Neural cell (in vitro differentiated cells): Measurements from ENCODE around the gene LRRC8C. TPM values are rescaled to one million over a fixed set of nuclear protein-coding genes. Genes with fewer than 3 reads are reported as not detected.
"Not testable (repeated sequence)": the region's sequence is repeated elsewhere in the genome, so short reads cannot be mapped to it uniquely, and the experiment has no call there.

Experiments
- H2AFZ ChIP-seq: fragments of 200-600, 300-800 bp; sonication (generic), shearing (Covaris generic); 2 replicates; pipeline ENCODE4 v1.6.0; 2014; ENCODE audit warnings: low read depth, mild to moderate bottlenecking, antibody characterized with exemption, low read length, moderate library complexity
- H3F3A ChIP-seq: fragments of 200-600 bp; shearing (Covaris generic); 2 replicates; pipeline ENCODE4 v1.6.1; 2016; ENCODE audit warnings: mild to moderate bottlenecking, moderate library complexity, mixed read lengths, antibody characterized with exemption, low read length; ENCODE audit not compliant: insufficient read depth, poor library complexity, severe bottlenecking
- H3K27ac ChIP-seq: fragments of 200-600, 300-800 bp; sonication (generic), shearing (Covaris generic); 2 replicates; pipeline ENCODE4 v1.5.1; 2014; ENCODE audit warnings: mild to moderate bottlenecking, low read length, moderate library complexity
- H3K27me3 ChIP-seq: fragments of 300-800, 200-600 bp; sonication (generic), shearing (Covaris generic); 2 replicates; pipeline ENCODE4 v1.6.0; 2014; ENCODE audit warnings: mild to moderate bottlenecking, low read depth, low read length, moderate library complexity; ENCODE audit not compliant: insufficient read depth
- H3K36me3 ChIP-seq: fragments of 300-800, 200-600 bp; sonication (generic), shearing (Covaris generic); 2 replicates; pipeline ENCODE4 v1.5.1; 2014; ENCODE audit warnings: mild to moderate bottlenecking, antibody characterized with exemption, low read length, moderate library complexity; ENCODE audit not compliant: insufficient read depth
- H3K4me2 ChIP-seq: fragments of 300-800, 200-600 bp; sonication (generic), shearing (Covaris generic); 2 replicates; pipeline ENCODE4 v1.6.0; 2014; ENCODE audit warnings: mild to moderate bottlenecking, low read length
- H3K4me3 ChIP-seq: fragments of 300-800, 200-600 bp; sonication (generic), shearing (Covaris generic); 2 replicates; pipeline ENCODE4 v1.5.1; 2014; ENCODE audit warnings: mild to moderate bottlenecking, low read length, moderate library complexity
- H3K79me2 ChIP-seq: fragments of 200-600 bp; shearing (Covaris generic); replicated peaks from 2 replicates; pipeline ENCODE4 v1.6.0; 2014; ENCODE audit warnings: mild to moderate bottlenecking, low read length, moderate library complexity; ENCODE audit not compliant: insufficient read depth
- H3K9ac ChIP-seq: fragments of 300-800, 200-600 bp; sonication (generic), shearing (Covaris generic); 2 replicates; pipeline ENCODE4 v1.6.1; 2016; ENCODE audit warnings: mild to moderate bottlenecking, low read length, mixed read lengths
- H3K9me2 ChIP-seq: fragments of 200-600 bp; shearing (Covaris generic); 2 replicates; pipeline ENCODE4 v1.6.1; 2016; ENCODE audit warnings: mild to moderate bottlenecking, low read length, mixed read lengths; ENCODE audit not compliant: insufficient read depth
- H3K9me3 ChIP-seq: fragments of 200-600, 300-800 bp; sonication (generic), shearing (Covaris generic); 2 replicates; pipeline ENCODE4 v1.6.1; 2016; ENCODE audit warnings: mild to moderate bottlenecking, mixed run types, low read length, moderate library complexity, mixed read lengths
- H4K20me1 ChIP-seq: fragments of 200-600 bp; shearing (Covaris generic); 2 replicates; pipeline ENCODE4 v1.6.1; 2016; ENCODE audit warnings: mild to moderate bottlenecking, mixed run types; ENCODE audit not compliant: insufficient read depth
- EP300 ChIP-seq: fragments of 450-650 bp; conservative IDR thresholded peaks from 2 replicates; pipeline ENCODE4 v1.6.1; 2014; ENCODE audit warnings: antibody characterized with exemption, mild to moderate bottlenecking, moderate library complexity; ENCODE audit not compliant: poor library complexity, severe bottlenecking
- EZH2 ChIP-seq: fragments of 200-600, 300-800 bp; shearing (Covaris generic), sonication (generic); IDR thresholded peaks from 2 replicates; pipeline ENCODE4 v1.6.1; 2014; ENCODE audit warnings: antibody characterized with exemption, low read length, borderline replicate concordance, mild to moderate bottlenecking; ENCODE audit not compliant: insufficient read depth, poor library complexity, severe bottlenecking
- MXI1 ChIP-seq: fragments of 450-650 bp; conservative IDR thresholded peaks from 2 replicates; pipeline ENCODE4 v1.6.1; 2014; ENCODE audit warnings: antibody characterized with exemption, mild to moderate bottlenecking; ENCODE audit not compliant: poor library complexity, severe bottlenecking
- POLR2AphosphoS5 ChIP-seq: IDR thresholded peaks from 2 replicates; pipeline ENCODE4 v1.6.1; 2012
- RAD21 ChIP-seq: fragments of 450-650 bp; conservative IDR thresholded peaks from 2 replicates; pipeline ENCODE4 v1.6.1; 2014; ENCODE audit warnings: antibody characterized with exemption, mild to moderate bottlenecking, moderate library complexity
- REST ChIP-seq: IDR thresholded peaks from 2 replicates; pipeline ENCODE4 v1.6.1; 2012; ENCODE audit warnings: borderline replicate concordance
- SMC3 ChIP-seq: fragments of 450-650 bp; conservative IDR thresholded peaks from 2 replicates; pipeline ENCODE4 v1.6.1; 2014; ENCODE audit warnings: antibody characterized with exemption, mild to moderate bottlenecking, moderate library complexity; ENCODE audit not compliant: poor library complexity
- TAF1 ChIP-seq: IDR thresholded peaks from 2 replicates; pipeline ENCODE4 v1.6.1; 2012; ENCODE audit warnings: low read depth
- polyA plus RNA-seq: library from polyadenylated mRNA; depleted of rRNA; stranded (reverse); fragments of >200 nt; gene quantifications from 2 replicates; pipeline ENCODE4 v1.2.3, GENCODE V29; 2014
- TF ChIP-seq, protein P1 (sequence below): fragments of 450-650 bp; IDR thresholded peaks from 2 replicates; pipeline ENCODE4 v1.5.1; 2014; ENCODE audit warnings: antibody characterized with exemption, mild to moderate bottlenecking, moderate library complexity; ENCODE audit not compliant: poor library complexity, severe bottlenecking

LRRC8C gene
- polyA plus RNA-seq, 1 donor from 2014 or later = 0.78 TPM

DNA sequence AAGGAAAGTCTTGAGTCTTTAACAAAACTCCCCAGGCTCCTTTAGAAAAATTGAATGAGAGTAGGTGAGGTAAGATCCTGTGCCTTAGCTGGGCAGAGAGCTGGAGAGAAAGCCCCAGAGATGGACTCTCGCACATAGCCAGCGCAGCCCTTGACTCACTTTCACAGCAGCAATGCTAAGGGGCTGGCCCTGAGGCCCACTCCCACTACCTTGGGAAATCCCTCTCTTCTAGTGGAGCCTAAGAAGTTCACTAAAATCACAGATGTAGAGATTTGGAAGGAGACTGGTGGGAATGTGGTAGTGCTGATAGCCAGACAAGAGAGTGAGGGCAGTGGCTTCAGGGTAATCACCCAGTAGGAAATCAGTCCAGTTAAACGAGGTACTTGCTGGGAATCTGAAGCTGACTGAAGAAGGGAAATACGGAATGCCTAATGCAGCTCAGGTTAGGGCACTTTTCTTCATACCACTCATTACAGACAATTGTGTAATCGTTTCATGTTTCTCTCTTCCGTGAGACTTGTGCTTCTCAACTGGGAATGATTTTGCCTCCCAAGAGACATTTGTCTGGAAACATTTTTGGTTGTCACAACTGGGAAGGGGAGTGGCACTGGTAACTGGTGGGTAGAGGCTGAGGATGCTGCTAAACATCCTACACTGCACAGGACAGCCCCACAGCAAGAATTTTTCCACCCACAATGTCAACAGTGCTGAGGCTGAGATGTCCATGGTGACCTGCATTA lies 42.4 kb upstream of the LRRC8C start:
- no peak for TF ChIP-seq POLR2AphosphoS5
- no peak for TF ChIP-seq TAF1
- TF ChIP-seq REST = no peak
- H2AFZ ChIP-seq = no peak overlapping the region
- H3K79me2 ChIP-seq = no peaks in the 10 kb centered on the region
- no peak overlapping the region for H3K4me2 ChIP-seq
- no peaks in the 10 kb centered on the region for H4K20me1 ChIP-seq
- H3K4me3 ChIP-seq = no peak overlapping the region
- no peak overlapping the region for H3K9ac ChIP-seq
- no peaks in the 10 kb centered on the region for H3K9me3 ChIP-seq
- no peak overlapping the region for H3K27ac ChIP-seq
- H3K27me3 ChIP-seq = no peaks in the 10 kb centered on the region
- no peaks in the 10 kb centered on the region for H3K9me2 ChIP-seq
- no peaks in the 10 kb centered on the region for H3K36me3 ChIP-seq
- H3F3A ChIP-seq = no peaks in the 10 kb centered on the region

DNA sequence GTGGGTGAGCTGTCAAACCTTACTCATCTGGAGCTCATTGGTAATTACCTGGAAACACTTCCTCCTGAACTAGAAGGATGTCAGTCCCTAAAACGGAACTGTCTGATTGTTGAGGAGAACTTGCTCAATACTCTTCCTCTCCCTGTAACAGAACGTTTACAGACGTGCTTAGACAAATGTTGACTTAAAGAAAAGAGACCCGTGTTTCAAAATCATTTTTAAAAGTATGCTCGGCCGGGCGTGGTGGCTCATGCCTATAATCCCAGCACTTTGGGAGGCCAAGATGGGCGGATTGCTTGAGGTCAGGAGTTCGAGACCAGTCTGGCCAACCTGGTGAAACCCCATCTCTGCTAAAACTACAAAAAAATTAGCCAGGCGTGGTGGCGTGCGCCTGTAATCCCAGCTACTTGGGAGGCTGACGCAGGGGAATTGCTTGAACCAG lies 40.0 kb upstream of the LRRC8C start:
- H4K20me1 ChIP-seq, H3K9me2 ChIP-seq: not testable (repeated sequence)

DNA sequence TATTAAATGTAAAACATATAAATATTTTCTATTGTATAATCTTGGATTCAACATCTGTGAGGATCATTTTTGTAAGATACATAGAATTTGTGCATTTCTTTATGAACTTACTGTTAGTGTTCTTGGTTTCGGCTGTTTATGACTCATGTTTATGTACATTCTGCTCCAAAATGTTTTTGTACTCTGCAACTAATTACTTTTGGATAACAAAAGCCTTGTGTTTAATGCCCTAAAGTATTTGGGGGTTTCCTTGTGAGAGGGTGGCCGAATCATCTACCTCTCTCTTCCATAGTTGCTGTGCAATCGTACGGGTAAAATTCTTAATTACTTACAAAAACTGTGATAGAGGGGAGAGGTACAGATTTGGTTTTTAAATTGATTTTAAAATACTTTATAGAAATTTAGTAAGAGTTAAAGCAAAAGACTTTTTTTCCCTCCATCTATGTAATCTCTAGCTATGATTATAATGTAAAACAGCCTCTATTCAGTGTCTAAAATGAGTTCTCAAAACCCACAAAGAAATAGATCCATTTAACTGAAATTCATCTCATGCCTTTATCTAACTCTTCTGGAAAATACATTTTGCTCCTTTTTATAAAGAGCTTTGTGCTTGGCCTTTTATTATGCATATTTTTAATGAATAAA lies 38.7 kb upstream of the LRRC8C start:
- Histone ChIP-seq H3K9me3 (no peaks in the 10 kb centered on the region), H3K79me2 (no peaks in the 10 kb centered on the region), H3K9ac (no peak overlapping the region), H3K4me3 (no peak overlapping the region), H3K27ac (no peak overlapping the region), H3K27me3 (no peaks in the 10 kb centered on the region), H3K36me3 (no peaks in the 10 kb centered on the region), H3K9me2 (no peaks in the 10 kb centered on the region), H3K4me2 (no peak overlapping the region), H3F3A (no peaks in the 10 kb centered on the region), H2AFZ (no peak overlapping the region), H4K20me1 (no peaks in the 10 kb centered on the region)
- no peak for TF ChIP-seq RAD21
- TF ChIP-seq MXI1 = no peak
- no peak for TF ChIP-seq EP300
- TF ChIP-seq POLR2AphosphoS5 = no peak
- no peak for TF ChIP-seq REST
- TF ChIP-seq, protein P1, sequence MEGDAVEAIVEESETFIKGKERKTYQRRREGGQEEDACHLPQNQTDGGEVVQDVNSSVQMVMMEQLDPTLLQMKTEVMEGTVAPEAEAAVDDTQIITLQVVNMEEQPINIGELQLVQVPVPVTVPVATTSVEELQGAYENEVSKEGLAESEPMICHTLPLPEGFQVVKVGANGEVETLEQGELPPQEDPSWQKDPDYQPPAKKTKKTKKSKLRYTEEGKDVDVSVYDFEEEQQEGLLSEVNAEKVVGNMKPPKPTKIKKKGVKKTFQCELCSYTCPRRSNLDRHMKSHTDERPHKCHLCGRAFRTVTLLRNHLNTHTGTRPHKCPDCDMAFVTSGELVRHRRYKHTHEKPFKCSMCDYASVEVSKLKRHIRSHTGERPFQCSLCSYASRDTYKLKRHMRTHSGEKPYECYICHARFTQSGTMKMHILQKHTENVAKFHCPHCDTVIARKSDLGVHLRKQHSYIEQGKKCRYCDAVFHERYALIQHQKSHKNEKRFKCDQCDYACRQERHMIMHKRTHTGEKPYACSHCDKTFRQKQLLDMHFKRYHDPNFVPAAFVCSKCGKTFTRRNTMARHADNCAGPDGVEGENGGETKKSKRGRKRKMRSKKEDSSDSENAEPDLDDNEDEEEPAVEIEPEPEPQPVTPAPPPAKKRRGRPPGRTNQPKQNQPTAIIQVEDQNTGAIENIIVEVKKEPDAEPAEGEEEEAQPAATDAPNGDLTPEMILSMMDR = no peak
- no peak for TF ChIP-seq EZH2
- TF ChIP-seq SMC3 = no peak

More for the DNA sequence above, 40.0 kb upstream of the LRRC8C start:
- not testable (repeated sequence) for H3F3A ChIP-seq, H3K36me3 ChIP-seq, H3K27ac ChIP-seq, H3K27me3 ChIP-seq, H3K9me3 ChIP-seq, H3K9ac ChIP-seq, H3K79me2 ChIP-seq, H3K4me3 ChIP-seq, H3K4me2 ChIP-seq, H2AFZ ChIP-seq
